ENCODE data around the gene KDM1A.
A peak's percentile ranks its signal among the peaks of the same experiment; 100 is the strongest.
"Not testable (repeated sequence)": the region's sequence is repeated elsewhere in the genome, so short reads cannot be mapped to it uniquely, and the experiment has no call there.

The KDM1A gene

GRCh38 chr1:23019094-23019862, at the start of gene KDM1A:
KDM1A (plus strand) TSS chr1:23019468; CDS start chr1:23019597, 129 bp downstream.
- DNase-seq: peak; percentile 96 to 97

- DNase-seq: no peak
Observed at GRCh38 chr1:22970096-22970495, 49.2 kb upstream of the KDM1A start.

DNA sequence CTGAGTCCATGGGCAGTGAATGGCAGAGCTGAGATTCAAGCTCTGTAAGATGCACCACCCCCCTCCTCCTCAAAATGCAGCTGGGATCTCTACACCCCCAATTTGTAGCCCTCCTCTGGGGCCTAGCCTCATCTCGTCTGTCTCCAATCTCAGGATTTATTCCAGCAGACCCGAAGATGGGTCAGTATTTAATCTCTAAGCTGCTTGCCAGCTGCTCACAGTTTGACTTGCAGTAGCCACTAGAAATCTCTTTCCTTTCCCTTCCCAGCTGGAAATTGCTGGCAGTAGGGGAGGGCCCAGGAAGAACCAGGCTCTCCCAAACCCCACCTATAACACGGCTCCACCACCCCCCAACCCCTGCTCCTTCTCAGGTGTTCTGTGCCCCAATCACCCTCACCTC, 48.1 kb upstream of the KDM1A start:
- peak; percentile 83 to 96 for DNase-seq

GRCh38 chr1:22971611-22972405, 47.5 kb upstream of the KDM1A start:
- peak; percentile 67 to 84 for DNase-seq

DNA sequence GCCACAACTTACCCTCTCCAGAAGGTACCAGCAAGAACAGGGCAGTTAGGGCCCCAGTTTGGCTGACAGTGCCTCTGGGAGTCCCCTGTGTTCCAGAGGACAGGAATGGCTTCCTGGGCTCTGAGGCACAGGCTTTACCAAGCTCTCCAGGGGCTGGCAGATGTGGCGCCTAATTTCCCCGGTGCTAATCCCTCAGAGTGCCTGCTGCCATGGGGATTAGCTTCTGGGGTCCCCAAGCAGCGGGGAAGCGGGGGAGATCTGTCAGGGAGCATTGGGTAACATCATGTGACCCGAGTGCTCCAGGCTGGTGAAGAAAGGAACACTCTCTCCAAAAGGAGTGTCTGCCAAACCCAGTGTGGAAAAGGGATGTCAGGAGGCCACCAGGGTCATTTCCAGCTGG, 46.5 kb upstream of the KDM1A start, which contains the start of gene LACTBL1:
LACTBL1 (minus strand) TSS at position 107 of the 400 bp plus-strand sequence. CDS start 550 bp downstream, outside the sequence.
- peak; percentile 93 to 96 for DNase-seq

DNA sequence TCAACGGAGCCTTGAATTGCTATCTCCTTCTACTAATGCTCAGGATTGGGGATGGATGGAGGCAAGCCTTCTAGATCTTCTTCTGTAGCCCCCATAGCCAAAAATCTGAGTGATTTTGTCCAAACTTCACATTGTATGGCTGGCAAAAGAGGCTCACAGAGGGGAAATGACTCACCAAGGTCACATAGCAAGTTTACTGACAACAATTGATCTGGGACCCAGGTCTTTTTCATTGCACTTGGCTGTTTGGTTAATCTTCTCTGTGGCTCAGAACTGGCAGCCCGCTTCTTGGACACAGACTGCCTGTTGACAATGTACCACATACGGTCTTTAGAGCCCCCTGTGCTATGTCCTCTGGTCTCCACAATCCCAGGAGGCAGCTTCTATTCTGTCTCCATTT, 43.6 kb upstream of the KDM1A start:
- DNase-seq: no peak

DNA sequence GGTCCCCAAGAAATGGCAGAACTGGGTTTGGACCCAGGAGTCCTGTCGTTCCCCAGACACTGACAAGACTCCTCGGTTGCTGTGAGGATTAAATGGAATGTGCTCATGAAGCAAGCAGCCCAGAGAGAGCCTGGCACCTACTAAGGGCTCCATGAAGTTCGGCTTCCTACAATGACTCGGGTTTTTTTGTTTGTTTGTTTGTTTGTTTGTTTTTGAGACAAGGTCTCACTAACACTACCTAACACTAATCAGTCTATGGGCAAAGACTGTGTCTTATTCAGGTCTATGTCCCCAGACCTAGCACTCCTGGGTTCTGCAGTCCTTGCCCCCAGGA, 43.2 kb upstream of the KDM1A start:
- DNase-seq: no peak

- peak; percentile 59 to 84 for DNase-seq
Observed at GRCh38 chr1:22976461-22977243, 42.6 kb upstream of the KDM1A start.

DNA sequence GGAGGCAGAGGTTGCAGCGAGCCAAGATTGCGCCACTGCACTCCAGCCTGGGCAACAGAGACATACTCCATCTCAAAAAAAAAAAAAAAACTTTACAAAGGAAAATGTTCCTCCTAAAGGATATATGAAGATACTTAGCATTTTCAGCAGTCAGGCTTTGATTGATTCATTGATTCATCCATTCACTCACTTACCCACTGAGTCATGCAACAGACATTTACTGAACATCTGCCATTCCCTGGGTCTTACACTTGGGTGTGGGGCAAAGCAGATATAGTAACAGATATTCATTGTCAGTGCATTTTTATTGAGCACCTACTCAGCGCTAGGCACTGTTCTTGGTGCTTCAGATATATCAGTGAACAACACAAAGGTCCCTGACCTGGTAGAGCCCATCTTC, 41.0 kb upstream of the KDM1A start:
- DNase-seq: no peak

DNA sequence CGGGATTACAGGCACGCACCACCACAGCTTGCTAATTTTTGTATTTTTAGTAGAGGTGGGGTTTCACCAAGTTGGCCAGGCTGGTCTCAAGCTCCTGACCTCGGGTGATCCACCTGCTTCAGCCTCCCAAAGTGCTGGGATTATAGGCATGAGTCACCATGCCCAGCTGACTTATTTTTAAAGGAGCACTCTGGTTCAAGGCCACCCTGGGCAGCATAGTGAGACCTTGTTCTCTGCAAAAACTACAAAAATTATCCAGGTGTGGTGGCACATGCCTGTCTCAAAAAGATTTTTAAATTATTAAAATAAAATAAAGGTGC, 38.8 kb upstream of the KDM1A start:
- DNase-seq: not testable (repeated sequence)

DNA sequence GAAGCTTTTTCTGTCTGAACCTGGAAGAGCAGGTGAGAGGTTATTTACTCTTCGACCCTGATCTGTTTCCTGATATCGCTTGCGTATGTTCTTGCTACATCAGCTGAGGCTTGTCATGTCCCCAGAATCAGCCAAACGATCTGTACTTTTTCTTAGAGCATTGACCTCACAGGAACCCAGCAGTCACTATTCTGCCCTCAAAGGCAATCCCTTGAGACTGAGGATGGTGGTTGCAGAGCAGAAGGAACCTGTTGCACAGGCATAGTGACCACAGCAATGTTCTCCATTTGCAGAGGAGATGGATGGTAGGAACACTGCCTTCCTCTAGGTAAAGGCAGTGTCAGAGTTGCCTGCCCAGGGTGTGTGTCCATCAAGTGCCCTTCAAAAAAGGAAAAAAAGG, 35.3 kb upstream of the KDM1A start:
- DNase-seq: no peak

- not testable (repeated sequence) for DNase-seq
Observed at GRCh38 chr1:22992384-22992783, 26.9 kb upstream of the KDM1A start.

DNA sequence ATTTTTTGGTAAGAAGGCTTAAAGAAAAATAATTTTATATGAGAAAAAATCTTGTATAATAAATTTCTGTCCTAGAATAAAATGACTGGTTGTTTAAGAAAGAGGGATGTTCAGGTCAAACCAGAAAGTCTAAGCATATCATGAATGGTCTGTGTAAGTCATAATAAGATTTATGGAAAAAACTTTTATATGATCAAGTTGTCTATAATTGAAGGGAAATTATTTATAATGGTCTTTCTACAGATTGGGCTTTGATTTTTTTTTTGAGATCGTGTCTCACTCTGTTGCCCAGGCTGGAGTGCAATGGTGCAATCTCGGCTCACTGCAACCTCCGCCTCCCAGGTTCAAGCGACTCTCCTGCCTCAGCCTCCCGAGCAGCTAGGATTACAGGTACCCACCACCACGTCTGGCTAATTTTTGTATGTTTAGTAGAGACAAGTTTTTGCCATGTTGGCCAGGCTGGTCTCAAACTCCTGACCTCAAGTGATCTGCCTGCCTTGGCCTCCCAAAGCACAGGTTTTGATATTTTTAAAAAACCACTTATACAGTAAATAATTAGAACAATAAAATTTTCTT, 26.0 kb upstream of the KDM1A start:
- DNase-seq: not testable (repeated sequence)

DNA sequence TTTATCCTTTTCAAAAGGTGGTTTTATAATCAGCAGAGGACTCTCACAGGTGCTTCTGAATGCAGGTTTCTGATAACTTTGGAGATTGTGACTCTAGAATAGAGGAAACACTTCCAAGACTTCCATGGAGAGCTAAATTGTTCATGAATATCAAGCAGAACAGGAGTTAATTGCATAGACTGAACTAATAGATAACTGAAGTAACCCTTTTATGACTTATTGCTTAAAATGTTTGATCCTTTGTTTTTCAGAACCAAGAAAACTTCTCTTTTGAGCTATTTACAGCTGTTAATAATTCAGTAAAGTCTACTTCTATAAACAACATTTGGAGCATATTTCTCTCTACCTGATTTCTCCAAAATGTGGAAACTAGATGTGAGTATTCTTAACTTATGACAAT, 23.5 kb upstream of the KDM1A start:
- no peak for DNase-seq

DNA sequence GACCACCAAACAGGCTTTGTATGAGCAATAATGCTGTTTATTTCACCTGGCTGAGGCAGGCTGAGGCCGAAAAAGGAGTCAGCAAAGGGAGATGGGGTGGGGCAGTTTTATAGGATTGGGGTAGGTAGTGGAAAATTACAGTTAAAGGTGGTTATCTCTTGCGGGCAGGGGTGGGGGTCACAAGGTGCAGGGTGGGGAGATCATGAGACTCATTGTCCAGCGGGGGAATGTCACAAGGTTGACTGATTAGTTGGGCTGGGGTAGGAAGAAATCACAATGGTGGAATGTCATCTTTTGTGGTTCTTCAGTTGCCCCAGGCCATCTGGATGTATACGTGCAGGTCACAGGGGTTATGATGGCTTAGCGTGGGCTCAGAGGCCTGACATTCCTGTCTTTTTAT, 21.7 kb upstream of the KDM1A start:
- not testable (repeated sequence) for DNase-seq

GRCh38 chr1:23000133-23000532, 19.1 kb upstream of the KDM1A start:
- not testable (repeated sequence) for DNase-seq

- DNase-seq: not testable (repeated sequence)
Observed at GRCh38 chr1:23002218-23002617, 17.1 kb upstream of the KDM1A start.

GRCh38 chr1:23004112-23004511, 15.2 kb upstream of the KDM1A start:
- DNase-seq: no peak

DNA sequence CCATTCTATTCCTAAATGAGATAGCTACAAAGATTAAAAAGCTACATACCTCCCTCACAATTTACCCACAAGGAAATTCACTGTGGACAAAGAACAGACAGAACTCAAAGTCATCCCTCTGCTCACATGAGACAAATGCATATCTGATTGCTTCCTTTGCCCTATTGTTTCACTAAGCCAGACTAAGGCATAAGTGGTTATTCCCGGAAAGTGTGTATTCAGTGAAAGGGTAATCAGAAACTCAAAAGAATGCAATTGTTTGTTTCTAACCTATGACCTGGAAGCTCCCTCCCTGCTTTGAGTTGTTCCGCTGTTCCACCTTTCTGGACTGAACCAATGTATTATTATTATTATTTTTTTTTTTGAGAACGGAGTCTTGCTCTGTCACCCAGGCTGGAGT, 14.5 kb upstream of the KDM1A start:
- not testable (repeated sequence) for DNase-seq

DNA sequence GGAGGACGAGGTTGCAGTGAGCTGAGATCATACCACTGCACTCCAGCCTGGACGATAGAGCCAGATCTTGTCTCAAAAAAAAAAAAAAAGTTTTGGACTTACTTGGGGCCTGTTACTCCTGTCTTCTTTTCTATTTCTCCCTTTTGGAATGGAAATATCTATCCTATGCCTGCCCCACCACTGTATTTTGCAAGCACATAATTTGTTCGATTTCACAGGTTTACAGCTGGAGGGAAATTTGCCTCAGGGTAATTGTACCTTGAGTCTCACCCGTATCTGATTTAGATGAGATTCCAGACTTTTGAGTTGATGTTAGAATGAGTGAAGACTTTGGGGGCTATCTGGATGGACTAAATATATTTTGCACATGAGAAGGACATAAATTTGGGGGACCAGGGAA, 12.2 kb upstream of the KDM1A start:
- DNase-seq: no peak

GRCh38 chr1:23008901-23009300, 10.4 kb upstream of the KDM1A start:
- DNase-seq: no peak

- not testable (repeated sequence) for DNase-seq
Observed at GRCh38 chr1:23010025-23010424, 9.2 kb upstream of the KDM1A start.

DNA sequence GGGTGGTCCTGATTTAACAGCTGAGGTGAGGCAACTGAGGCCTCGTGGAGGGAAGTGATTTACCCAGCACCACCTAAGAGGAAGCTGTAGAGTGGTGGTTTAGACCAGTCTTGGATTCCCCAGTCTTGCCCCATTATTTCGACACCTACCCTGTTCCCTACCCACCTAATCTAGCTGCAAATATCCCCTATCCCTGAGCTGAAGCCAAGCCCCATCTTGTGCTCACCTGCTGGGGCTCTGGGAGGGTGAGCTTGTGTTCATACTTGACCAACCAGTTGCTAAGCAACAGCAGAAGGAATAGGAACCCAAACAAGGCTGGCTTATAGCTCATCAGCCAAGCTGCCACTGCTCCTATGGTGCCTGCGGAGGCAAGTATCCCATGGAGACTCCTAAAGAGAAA, 5.6 kb upstream of the KDM1A start:
- DNase-seq: peak; percentile 80 to 94

Data from NCI-H524 (cell line).